ENCODE data around the gene ITM2B. TPM values are rescaled to one million over a fixed set of nuclear protein-coding genes. Genes with fewer than 3 reads are reported as not detected.
"Not testable (repeated sequence)": the region's sequence is repeated elsewhere in the genome, so short reads cannot be mapped to it uniquely, and the experiment has no call there.

ITM2B gene
- total and polyA plus RNA-seq, 5 experiments from 2014 or later, result 733 to 1,292 (median 1,063) TPM

DNA sequence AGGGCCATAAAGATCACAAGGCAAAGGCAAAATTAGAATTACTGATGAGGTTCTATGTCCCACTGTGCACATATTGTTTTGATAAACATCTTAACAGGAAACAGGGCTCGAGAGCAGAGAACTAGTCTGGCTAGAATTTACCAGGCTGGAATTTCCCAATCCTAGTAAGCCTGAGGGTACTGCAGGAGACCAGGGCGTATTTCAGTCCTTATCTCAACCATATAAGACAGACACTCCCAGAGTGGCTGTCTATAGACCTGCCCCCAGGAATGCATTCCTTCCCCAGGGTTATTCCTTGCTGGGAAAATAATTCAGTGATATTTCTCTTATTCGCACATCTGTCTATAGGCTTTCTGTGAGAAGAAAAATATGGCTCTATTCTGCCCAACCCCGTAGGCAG, 25.8 kb upstream of the ITM2B start:
- H3K27ac Mint-ChIP-seq, result not testable (repeated sequence)

DNA sequence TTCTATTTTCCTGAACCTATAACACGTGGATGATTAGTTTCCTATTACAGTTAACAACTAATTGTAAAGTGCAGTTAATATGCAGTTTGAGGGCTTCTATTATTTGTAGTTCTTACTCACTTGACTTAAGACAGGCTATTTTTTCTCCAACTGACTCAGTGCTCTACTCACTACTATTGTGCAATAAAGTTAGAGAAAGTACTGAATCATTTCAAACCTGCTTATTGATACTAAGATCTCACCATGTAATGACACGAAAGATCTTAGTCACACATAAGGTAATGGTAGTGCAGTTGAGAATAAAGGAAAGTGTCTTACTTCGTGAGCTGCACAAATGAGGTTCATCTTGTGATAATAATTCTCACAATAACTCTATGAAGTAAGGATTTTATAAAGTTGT, 22.8 kb upstream of the ITM2B start:
- peaks cover 0 to 14% (median 0%) of the 10 kb centered on the region in 3 donors for H3K36me3 Mint-ChIP-seq
- no peak for DNase-seq
- H3K27me3 Mint-ChIP-seq, result no peaks in the 10 kb centered on the region
- H3K4me3 Mint-ChIP-seq, result no peak overlapping the region
- H3K4me1 Mint-ChIP-seq, result peaks cover 7 to 21% (median 14%) of the 10 kb centered on the region in 4 donors
- POLR2A ChIA-PET, result no interaction called here
- H3K27ac Mint-ChIP-seq, result no peak overlapping the region
- ATAC-seq, result no peak
- peaks cover 0 to 15% (median 4%) of the 10 kb centered on the region in 9 donors for H3K9me3 Mint-ChIP-seq

More for the DNA sequence above, 25.8 kb upstream of the ITM2B start:
- Mint-ChIP-seq H3K4me1 (peaks cover 5 to 14% (median 11%) of the 10 kb centered on the region in 4 donors), H3K36me3 (peaks cover 0 to 17% (median 0%) of the 10 kb centered on the region in 3 donors), H3K9me3 (peaks cover 0 to 20% (median 9%) of the 10 kb centered on the region in 9 donors)
- DNase-seq, H3K27me3 Mint-ChIP-seq, H3K4me3 Mint-ChIP-seq, ATAC-seq, POLR2A ChIA-PET: not testable (repeated sequence)

DNA sequence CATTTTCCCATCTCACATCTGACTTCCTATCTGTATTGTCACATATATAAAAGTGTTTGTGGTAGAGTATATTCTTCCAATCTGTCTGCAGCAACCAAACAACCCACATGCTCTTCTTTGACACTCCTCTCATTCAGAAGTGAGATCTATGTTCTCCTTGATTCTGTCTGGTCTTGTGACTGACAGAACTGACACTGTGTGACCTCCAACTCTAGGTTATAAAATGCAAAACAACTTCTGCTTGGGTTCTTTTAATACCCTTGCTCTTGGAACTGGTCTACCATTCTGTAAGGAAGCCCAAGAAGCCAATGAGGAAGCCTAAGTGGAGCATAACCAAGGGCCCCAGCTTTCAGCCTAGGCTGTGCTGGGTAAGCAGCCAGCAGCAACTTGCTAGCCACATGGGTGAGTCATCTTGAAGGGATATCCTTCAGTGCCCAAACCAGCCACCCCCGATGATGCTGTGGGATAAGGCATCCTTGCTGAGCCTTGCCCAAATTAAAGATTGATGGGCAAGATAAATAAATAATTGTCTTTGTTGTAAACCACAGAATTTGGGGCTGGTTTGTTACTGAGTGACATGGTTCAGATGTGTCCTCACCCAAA, 18.4 kb upstream of the ITM2B start:
- POLR2A ChIA-PET, result no interaction called here
- H3K27me3 Mint-ChIP-seq, result no peaks in the 10 kb centered on the region
- H3K9me3 Mint-ChIP-seq, result peaks cover 0 to 4% (median 0%) of the 10 kb centered on the region in 9 donors
- peaks cover 14 to 35% (median 32%) of the 10 kb centered on the region in 4 donors for H3K4me1 Mint-ChIP-seq
- peak in 1 of 10 donors; percentile 24 for DNase-seq
- H3K27ac Mint-ChIP-seq, result peak overlapping the region in 2 of 10 donors; percentile 36 to 61
- peaks cover 0 to 7% (median 0%) of the 10 kb centered on the region in 3 donors for H3K36me3 Mint-ChIP-seq
- H3K4me3 Mint-ChIP-seq, result no peak overlapping the region
- ATAC-seq, result no peak

DNA sequence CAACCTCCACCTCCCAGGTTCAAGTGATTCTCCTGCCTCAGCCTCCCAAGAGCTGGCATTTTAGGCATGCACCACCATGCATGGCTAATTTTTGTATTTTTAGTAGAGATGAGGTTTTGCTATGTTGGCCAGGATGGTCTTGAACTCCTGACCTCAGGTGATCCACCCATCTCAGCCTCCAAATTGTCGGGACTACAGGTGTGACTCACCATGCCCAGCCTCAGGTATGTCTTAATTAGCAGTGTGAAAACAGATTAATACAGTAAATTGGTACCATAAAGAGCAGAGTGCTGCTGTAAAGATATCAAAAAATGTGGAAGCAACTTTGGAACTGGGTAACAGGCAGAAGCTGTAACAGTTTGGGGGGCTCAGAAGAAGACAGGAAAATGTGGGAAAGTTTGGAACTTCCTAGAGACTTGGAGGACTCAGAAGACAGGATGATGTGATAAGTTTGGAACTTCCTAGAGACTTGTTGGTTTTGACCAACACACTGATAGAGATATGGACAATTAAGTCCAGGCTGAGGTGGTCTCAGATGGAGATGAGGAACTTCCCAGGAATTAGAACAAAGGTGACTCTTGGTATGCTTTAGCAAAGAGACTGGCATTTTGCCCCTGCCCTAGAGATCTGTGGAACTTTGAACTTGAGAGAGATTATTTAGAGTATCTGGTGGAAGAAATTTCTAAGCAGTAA, 17.3 kb upstream of the ITM2B start:
- H3K27me3 Mint-ChIP-seq, DNase-seq, H3K9me3 Mint-ChIP-seq, H3K36me3 Mint-ChIP-seq, ATAC-seq, H3K4me3 Mint-ChIP-seq: not testable (repeated sequence)
- H3K4me1 Mint-ChIP-seq, result peaks cover 22 to 42% (median 41%) of the 10 kb centered on the region in 4 donors
- peak overlapping the region in 6 of 10 donors; percentile 2 to 53 (median 21) for H3K27ac Mint-ChIP-seq
- POLR2A ChIA-PET, result interaction anchor here (1.0 to 1.1 kb wide), 2 partner anchors 17 to 89 kb away, joined by 3 read pairs; no protein-coding TSS in a partner anchor

DNA sequence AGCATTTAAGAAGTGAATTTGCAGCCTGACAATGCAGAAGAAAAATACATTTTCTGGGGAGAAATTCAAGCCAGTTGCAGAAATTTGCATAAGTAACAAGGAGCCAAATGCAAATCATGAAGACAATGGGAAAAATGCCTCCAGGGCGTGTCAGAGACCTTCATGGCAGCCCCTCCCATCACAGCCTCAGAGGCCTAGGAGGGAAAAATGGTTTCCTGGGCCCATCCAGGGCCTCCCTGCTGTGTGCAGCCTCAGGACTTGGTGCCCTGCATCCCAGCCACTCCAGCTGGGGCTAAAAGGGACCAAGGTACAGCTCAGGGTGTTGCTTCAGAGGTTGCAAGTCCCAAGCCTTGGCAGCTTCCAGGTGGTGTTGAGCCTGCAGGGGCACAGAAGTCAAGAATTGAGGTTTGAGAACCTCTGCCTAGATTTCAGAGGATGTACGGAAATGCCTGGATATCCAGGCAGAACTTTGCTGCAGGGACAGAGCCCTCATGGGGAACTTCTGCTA, 16.7 kb upstream of the ITM2B start:
- H3K9me3 Mint-ChIP-seq, result peaks cover 0 to 4% (median 0%) of the 10 kb centered on the region in 9 donors
- DNase-seq, result no peak
- peak overlapping the region in 4 of 10 donors; percentile 6 to 60 (median 46) for H3K27ac Mint-ChIP-seq
- no peak overlapping the region for H3K4me3 Mint-ChIP-seq
- H3K27me3 Mint-ChIP-seq, result no peaks in the 10 kb centered on the region
- H3K36me3 Mint-ChIP-seq, result peaks cover 0 to 7% (median 0%) of the 10 kb centered on the region in 3 donors
- peaks cover 28 to 48% (median 47%) of the 10 kb centered on the region in 4 donors for H3K4me1 Mint-ChIP-seq
- POLR2A ChIA-PET, result interaction anchor here (1.0 to 1.1 kb wide), 2 partner anchors 16 to 89 kb away, joined by 3 read pairs; no protein-coding TSS in a partner anchor
- no peak for ATAC-seq

DNA sequence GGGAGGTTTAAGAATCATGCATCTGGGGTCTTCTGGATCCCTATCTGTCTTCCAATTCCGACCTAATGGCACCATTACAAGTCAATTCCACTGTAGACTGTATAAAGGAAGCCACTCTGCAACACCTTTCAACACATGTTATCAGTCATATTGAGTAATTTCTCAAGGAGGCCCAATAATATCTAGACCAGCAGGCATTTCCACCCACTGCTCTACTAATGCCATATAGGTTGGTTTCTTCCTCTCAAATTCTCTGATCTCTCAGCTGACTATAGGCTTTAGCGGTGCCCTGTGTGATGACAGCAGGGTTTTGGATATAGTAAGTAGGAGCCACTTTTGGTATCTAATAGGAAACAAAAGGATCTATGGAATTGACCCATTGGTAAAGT, 12.4 kb upstream of the ITM2B start:
- POLR2A ChIA-PET, result interaction anchor here (0.9 to 6.9 kb wide), 19 partner anchors 9 to 183 kb away, joined by 3 to 113 read pairs (median 7); partner anchors contain the start of genes ITM2B, MED4 and NUDT15
- peaks cover 0 to 7% (median 4%) of the 10 kb centered on the region in 3 donors for H3K36me3 Mint-ChIP-seq
- peaks cover 0 to 2% (median 0%) of the 10 kb centered on the region in 9 donors for H3K9me3 Mint-ChIP-seq
- peak overlapping the region; percentile 94 to 99 (median 97) for H3K27ac Mint-ChIP-seq
- peaks cover 36 to 72% (median 64%) of the 10 kb centered on the region in 4 donors for H3K4me1 Mint-ChIP-seq
- peak; percentile 53 to 60 for ATAC-seq
- H3K4me3 Mint-ChIP-seq, result peak overlapping the region; percentile 58 to 89 (median 85)
- no peak for DNase-seq
- H3K27me3 Mint-ChIP-seq, result no peaks in the 10 kb centered on the region

DNA sequence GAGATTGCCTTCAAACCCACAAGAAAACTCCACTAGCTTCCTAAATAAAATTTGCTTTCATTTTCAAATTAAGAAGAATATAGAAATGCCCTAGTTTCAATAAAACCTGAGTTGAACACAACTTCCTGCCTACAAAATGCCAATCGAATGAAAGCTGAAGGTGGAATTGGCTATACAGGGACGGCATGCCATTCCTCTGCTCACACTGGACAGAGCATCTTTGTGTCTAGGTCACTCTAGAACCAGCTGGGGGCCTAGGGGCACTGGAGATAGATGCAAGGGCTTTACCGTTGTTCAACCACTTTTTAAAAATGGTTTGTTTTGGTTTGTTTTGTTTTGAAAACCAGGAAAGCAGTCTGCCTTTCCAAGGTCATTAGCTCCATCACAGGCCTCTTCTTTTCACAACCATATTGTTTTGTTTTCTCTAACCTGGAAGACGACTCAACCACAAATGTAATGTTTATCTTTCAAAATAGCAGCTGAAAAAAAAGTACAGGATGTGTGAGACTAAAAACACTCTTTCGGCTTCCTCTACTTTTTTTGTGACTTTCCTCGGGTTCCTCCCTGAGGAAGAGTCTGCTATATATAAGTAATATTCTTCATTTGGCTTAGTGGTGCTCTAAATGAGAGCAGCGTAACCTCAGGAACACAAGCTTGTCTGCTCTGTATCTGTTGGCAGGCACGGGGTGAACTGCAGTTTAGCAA, 11.9 kb upstream of the ITM2B start:
- Mint-ChIP-seq H3K4me3 (peak overlapping the region; percentile 58 to 89 (median 85)), H3K36me3 (peaks cover 0 to 7% (median 4%) of the 10 kb centered on the region in 3 donors), H3K27me3 (no peaks in the 10 kb centered on the region), H3K27ac (peak overlapping the region; percentile 94 to 99 (median 97)), H3K4me1 (peaks cover 32 to 71% (median 59%) of the 10 kb centered on the region in 4 donors), H3K9me3 (peaks cover 0 to 2% (median 0%) of the 10 kb centered on the region in 9 donors)
- ATAC-seq, result peak; percentile 54 to 61
- DNase-seq, result peak in 3 of 10 donors; percentile 44 to 48 (median 45)
- POLR2A ChIA-PET, result interaction anchor here (0.6 to 6.9 kb wide), 22 partner anchors 8 to 183 kb away, joined by 3 to 113 read pairs (median 6); partner anchors contain the start of genes ITM2B, MED4 and NUDT15

DNA sequence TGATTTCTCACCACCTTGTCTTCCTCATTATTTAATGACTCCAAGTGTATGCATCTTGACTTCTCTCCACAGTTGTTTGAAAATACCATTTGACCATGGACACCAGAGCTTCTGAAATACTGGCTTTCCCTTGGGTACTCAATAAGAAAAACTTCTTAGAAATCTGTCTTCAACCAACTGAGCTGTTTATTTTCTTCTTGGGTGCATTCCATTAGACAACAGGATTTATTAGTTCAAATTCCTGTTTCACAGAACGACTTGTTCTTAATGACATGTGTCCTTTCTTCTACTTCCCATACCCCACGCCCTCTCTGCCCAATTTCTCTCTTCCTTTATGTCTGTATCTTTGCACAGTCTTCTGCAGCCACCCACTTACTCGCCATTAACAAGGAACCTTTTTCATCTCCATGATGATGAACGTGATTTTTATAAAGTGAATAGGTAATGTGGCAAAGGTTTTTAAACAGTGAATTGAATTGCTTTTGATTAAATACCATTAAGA, 11.3 kb upstream of the ITM2B start:
- Mint-ChIP-seq H3K27me3 (no peaks in the 10 kb centered on the region), H3K4me3 (peak overlapping the region; percentile 58 to 89 (median 85)), H3K36me3 (peaks cover 0 to 7% (median 4%) of the 10 kb centered on the region in 3 donors), H3K9me3 (peaks cover 0 to 2% (median 0%) of the 10 kb centered on the region in 9 donors), H3K27ac (peak overlapping the region; percentile 94 to 99 (median 97)), H3K4me1 (peaks cover 32 to 74% (median 62%) of the 10 kb centered on the region in 4 donors)
- DNase-seq (no peak), ATAC-seq (no peak)
- POLR2A ChIA-PET, result interaction anchor here (0.6 to 6.9 kb wide), 20 partner anchors 8 to 127 kb away, joined by 3 to 113 read pairs (median 6); partner anchors contain the start of genes ITM2B and MED4

DNA sequence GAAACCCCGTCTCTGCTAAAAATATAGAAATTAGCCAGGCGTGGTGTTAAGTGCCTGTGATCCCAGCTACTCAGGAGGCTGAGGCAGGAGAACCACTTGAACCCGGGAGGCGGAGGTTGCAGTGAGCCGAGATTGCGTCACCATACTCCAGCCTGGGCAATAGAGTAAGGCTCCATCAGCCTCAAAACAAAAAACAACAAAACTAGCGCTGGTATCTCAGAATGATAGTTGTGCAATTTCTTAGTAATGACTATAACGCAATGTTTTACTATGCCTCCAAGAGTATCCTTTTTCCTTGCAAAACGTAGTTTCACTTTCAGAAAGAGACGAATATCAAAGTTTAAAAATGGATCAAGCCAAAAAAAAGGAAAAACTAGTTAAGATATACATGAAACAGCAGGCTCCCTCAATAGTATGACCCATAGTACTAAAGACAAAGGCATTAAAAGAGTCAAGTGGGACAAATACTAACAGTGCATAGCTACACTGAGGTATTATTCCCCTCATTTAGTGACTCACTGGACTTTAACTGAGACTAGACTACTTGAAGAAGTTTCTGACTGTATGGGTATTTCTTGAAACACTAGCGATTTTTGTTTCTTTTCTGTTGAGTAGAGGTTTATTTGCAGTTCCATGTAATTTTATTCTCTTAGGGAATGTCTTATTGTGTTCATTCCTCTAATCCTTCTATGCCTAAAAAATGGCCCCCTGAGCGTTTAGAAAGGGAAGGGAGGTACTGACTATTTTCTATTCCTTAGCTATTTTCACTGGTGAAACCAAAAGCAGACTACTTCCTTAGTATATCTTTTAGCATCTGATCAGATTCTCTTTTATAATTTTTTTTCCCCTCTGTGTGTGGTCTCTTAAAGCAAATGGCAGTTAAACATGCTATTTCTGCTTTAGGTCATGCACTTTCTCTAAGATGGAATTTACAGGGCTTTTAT, 10.4 kb upstream of the ITM2B start:
- H3K4me3 Mint-ChIP-seq, result peak overlapping the region; percentile 31 to 89 (median 82)
- peaks cover 0 to under 1% (median 0%) of the 10 kb centered on the region in 9 donors for H3K9me3 Mint-ChIP-seq
- H3K4me1 Mint-ChIP-seq, result peaks cover 31 to 79% (median 68%) of the 10 kb centered on the region in 4 donors
- ATAC-seq, result peak; percentile 29 to 43
- POLR2A ChIA-PET, result interaction anchor here (0.5 to 6.9 kb wide), 14 partner anchors 10 to 128 kb away, joined by 3 to 113 read pairs (median 5); partner anchors contain the start of genes ITM2B and MED4
- H3K36me3 Mint-ChIP-seq, result peaks cover 0 to 4% (median under 1%) of the 10 kb centered on the region in 3 donors
- H3K27me3 Mint-ChIP-seq, result no peaks in the 10 kb centered on the region
- H3K27ac Mint-ChIP-seq, result peak overlapping the region; percentile 94 to 99 (median 97)
- peak in 2 of 10 donors; percentile 35 to 44 for DNase-seq

DNA sequence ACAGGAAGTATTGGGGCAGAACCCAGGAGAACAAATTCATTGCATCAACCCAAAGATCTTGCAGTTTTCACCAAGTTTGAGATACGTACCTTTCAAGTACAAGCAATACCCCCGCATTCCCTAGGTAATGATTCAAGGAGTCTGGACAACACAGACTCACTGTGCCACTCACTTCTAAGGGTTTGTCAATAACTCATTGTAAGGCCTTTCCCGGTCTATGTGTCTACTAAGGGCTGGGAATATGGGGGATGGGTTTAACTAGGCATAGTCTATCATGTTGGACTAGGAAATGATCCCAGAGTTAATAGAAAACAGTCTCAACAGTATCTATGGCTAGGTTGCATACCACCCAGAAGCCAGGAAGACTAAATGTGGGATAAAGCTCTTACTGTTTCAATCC, 8.3 kb upstream of the ITM2B start:
- H3K27ac Mint-ChIP-seq, result peak overlapping the region in 8 of 10 donors; percentile 1 to 72 (median 53)
- H3K9me3 Mint-ChIP-seq, result no peaks in the 10 kb centered on the region
- DNase-seq (no peak), ATAC-seq (no peak)
- H3K4me3 Mint-ChIP-seq, result peak overlapping the region in 2 of 10 donors; percentile 49 to 62
- peaks cover 0 to 4% (median 0%) of the 10 kb centered on the region in 3 donors for H3K36me3 Mint-ChIP-seq
- POLR2A ChIA-PET, result interaction anchor here (1.1 to 6.9 kb wide), 3 partner anchors 8 to 97 kb away, joined by 3 to 113 read pairs (median 4); partner anchors contain the start of gene ITM2B
- no peaks in the 10 kb centered on the region for H3K27me3 Mint-ChIP-seq
- H3K4me1 Mint-ChIP-seq, result peaks cover 34 to 79% (median 72%) of the 10 kb centered on the region in 4 donors
